ENCODE data around the gene RPA4.
"Not testable (repeated sequence)": the region's sequence is repeated elsewhere in the genome, so short reads cannot be mapped to it uniquely, and the experiment has no call there.

Gene RPA4, protein sequence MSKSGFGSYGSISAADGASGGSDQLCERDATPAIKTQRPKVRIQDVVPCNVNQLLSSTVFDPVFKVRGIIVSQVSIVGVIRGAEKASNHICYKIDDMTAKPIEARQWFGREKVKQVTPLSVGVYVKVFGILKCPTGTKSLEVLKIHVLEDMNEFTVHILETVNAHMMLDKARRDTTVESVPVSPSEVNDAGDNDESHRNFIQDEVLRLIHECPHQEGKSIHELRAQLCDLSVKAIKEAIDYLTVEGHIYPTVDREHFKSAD

DNA sequence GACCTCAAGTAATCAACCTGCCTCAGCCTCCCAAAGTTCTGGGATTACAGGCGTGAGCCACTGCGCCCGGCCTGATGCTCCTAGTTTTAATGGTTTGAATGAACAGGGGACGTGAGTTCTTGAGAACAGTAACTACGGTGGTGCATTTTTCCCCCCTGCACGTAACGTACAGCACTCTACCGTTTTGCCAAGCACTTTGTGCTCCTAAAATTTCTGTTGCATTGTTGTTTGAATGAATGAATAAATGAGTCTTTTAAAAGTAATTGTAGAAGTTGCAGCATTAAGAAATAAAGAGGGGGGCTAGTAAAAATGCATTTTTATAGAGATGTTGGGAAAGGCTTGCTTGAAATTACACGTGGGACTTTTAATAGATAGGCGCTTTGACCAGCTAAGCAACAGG, at the start of gene RPA4:
TSS of gene RPA4 (plus strand) at position 301 of the 400 bp plus-strand sequence. CDS start 403 bp downstream, outside the sequence.
- DNase-seq = no peak

DNA sequence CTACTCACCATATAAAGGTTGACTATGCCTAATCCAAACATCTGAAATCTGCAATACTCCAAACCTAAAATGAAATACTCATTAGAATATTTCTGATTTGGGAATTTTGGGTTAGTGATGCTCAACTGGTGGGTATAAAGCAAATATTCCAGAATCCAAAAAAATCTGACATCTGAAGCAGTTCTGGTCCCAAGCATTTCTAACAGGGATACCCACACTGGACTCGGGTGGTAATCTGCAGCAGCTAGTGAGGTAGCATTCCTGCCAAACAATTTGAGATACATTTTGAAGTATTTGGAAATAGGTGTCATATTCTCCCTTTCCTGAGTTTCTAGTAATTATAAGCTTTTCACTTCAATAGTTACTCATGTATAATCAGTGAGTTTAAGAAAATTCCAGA, 49.6 kb upstream of the RPA4 start:
- DNase-seq = no peak

DNA sequence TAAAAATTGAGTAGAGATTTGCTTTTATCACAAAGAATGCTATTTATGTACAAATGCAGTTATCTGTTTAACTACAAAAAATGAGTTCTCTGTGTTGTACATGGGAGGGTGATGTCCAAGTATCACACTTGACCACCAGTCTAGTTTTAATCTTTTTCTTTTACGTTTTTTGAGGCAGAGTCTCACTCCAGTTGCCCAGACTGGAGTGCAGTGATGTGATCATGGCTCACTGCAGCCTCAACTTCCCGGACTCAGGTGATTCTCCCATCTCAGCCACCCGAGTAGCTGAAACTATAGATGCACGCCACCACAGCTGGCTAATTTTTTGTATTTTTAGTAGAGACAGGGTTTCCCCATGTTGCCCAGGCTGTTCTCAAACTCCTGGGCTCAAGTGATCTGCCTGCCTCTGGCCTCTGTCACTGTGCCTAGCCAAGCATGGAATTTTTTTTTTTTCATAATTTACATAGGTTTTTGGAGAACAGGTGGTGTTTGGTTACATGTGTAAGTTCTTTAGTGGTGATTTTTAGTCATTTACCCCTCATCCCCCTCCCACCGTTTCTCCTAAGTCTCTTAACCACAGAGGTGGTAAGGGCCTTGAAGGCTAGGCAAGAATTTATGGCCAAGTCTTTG, 47.9 kb upstream of the RPA4 start:
- DNase-seq = no peak

DNA sequence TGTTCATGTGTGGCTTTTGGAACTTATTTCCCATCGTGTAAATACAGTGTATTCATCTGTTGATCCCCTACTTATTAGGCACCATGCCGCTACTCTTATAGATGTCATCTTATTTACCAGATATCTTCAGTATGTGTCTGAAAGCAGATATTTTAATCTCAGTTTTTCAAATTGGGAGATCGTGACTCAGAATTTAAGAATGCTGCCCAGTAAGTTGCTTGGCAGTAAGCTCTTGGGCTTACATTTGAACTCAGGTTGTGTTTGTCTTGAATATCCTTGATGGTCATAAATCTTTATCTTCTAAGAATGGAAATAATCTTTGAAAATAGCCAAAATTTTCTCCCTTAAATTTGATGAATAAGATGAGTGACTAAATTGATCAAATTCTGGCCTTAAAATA, 45.9 kb upstream of the RPA4 start:
- DNase-seq = no peak

DNA sequence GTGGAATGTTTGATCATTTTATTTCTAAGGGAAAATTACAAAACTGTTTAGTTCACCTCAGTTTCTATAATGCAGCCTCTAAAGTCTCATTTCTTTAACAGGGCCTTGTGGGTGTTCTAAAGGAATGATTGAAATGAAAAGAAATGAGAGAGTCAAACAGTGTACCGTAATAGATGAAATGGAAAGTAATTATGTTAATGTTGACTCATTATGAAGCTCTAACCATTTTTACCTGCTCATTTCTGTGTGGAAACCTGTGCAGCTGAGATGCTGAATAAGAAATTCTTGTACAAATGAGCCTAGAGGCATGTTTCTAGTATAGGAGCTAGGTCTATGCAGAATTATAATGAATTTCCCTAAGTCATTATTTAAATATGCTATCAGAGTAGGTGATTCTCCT, 45.2 kb upstream of the RPA4 start:
- no peak for DNase-seq

DNA sequence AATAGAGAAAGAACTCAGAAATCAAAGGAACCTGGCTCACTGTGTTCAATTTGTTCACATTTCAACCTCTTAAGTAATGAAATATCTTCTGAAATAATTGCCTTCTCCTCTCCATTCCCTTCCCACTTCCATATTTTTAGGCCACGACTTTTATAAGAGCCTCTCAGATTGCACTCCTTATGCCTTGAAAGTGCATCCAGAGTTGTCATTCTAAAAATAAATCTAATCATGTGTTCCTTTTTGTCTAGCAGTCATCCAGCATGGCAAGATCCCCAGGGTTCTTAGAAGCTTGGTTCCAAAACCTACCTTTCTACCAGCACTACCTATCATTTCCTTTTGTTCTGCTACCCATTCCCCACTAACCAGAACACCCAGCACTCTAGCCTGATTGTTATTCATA, 42.4 kb upstream of the RPA4 start:
- DNase-seq = no peak

DNA sequence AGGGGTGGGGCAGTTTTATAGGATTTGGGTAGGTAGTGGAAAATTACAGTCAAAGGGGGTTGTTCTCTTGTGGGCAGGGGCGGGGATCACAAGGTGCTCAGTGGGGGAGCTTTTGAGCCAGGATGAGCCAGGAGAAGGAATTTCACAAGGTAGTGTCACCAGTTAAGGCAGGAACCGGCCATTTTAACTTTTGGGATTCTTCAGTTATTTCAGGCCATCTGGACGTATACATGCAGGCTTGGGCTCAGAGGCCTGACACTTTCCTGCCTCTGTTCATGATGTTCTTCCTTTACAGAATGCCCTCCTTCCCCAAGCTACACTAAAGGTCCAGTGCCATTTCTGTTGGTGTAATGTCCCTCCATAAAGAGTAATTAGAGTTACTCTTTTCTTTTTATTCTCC, 41.8 kb upstream of the RPA4 start:
- not testable (repeated sequence) for DNase-seq

DNA sequence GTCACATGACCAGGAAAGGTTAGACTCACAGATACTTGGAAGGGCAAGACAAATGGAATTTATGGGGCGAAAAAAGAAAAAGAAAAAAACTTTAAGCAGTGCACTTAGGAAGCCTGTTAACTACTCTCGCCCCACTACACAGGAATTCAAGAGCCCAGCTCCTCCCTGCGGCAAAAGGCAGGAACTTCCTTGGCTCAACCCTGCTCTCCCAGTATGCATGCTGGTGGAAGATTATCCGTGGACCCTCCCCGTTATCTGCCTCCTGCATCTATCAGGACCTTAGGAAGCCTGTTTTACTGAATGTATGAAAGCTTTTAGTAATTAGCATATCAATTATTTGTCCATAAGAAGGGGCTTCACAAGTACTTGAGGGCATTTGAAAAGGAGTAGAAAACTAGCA, 40.1 kb upstream of the RPA4 start:
- no peak for DNase-seq

DNA sequence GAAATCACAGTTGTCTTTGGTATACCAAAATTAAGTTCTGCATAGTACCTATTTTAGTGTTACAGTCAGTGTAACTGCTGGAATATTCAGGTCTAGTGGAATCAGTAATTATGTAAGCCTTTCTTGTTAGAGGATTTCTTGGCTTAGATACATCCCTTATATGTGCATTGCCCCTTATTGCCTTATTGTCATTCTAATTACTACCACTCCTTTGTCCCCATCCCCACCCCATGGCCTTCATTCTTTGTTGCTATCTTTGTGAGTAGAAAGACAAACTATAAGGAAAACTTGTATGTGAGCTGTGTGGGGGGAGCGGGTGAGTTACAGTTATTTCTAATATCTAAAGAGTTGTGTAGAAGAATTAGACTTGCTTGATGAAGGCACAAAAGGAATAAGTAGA, 36.9 kb upstream of the RPA4 start:
- no peak for DNase-seq

DNA sequence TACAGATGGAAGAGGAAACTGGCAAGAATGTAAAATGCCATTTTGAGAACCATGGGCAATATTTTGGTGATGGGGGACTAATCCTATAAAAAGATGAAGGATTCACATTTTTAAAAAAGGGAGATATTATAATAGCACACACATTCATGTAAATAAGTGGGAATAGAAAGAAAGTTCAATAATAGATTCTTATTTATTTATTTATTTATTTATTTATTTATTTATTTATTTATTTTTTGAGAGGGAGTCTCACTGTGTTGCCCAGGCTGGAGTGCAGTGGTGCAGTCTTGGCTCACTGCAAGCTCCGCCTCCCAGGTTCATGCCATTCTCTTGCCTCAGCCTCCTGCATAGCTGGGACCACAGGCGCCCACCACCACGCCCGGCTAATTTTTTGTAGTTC, 24.3 kb upstream of the RPA4 start:
- DNase-seq = not testable (repeated sequence)

DNA sequence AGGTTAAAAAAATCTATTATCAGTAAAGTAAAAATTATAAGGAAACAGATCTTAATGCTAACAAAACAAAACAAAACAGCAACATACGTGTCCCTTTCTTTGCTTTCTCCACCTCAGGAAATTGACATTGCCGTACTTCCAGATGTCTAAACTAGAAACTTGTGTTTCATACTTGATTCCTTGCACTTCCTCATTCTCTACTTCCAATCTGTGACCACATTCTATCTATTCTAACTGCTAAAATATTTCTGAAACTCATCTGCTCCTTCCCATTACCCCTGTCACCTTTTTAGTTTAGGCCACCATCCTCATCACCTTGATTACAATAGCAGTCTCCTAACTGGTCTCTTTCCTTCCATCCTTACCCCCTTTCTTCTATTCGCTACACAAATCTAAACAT, 22.5 kb upstream of the RPA4 start:
- DNase-seq = no peak

DNA sequence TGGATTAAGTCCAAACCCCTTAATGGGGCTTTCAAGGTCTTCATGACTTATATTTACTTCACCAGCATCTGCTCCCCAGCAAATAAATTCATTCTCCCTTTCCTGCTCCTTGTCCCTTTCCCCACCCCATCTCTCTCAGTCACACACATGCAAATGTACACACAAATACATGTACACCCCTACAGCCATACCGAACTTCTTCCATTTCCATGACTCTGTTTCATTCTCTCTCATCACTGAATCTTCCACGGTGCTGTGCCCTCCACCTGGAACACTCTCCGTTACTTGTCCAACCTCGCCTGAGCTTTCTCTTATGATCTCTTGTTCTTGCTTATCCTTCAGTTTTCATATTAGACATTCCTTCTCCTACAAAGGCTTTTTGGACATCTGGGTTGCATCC, 22.0 kb upstream of the RPA4 start:
- no peak for DNase-seq

DNA sequence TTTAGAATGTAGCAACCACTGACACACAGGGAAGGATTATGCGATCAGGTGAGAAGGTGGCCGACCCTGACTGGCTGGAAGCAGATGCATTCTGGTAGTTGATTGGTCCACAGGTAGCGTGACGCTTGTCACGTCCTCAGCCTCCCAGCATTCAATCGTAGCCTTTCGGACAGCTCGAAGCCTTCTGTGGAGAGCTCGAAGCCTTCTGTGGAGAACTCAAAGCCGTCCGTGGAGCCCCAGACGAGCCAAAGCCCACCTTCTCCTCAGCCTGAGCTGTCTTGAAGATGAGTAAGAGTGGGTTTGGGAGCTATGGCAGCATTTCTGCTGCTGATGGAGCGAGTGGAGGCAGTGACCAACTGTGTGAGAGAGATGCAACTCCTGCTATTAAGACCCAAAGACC, 319 bp downstream of the RPA4 start:
- DNase-seq = no peak

DNA sequence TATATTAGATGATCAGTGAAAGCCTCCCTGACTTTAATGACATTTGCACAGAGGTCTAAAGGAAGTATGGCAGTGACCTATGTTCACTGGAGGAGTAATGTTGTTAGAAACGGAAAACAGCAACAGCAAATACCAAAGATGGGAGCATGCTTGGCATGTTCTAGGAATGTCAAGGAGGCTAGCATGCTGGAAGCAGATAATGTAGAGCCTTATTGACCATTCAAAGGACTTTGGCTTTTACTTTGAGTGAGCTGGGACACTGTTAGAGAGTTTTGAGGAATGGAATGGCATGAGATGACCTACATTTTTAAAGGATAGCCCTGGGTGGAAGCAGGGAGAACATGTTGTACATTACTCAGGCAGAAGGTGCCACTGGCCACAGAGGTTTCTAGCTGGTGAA, 6.0 kb downstream of the RPA4 start:
- no peak for DNase-seq

DNA sequence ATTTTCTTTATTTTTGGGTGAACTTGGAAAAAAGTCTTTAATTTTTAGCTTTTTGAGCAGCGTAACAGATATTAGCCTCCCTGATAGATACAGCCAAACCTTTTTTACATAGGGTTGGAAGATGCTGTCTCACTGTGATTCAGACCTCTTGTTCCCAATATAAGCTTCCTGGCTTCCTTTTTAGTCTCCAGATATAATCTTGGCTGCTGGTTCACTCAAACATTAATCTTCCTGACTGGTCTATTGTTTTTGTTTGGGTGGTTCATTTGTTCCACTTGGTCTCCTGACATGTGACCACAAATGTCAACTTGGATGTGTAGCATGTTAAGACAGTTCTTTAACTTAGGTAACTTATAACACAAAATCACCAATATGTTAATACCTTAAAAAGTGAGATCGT, 23.0 kb downstream of the RPA4 start:
- DNase-seq = no peak

DNA sequence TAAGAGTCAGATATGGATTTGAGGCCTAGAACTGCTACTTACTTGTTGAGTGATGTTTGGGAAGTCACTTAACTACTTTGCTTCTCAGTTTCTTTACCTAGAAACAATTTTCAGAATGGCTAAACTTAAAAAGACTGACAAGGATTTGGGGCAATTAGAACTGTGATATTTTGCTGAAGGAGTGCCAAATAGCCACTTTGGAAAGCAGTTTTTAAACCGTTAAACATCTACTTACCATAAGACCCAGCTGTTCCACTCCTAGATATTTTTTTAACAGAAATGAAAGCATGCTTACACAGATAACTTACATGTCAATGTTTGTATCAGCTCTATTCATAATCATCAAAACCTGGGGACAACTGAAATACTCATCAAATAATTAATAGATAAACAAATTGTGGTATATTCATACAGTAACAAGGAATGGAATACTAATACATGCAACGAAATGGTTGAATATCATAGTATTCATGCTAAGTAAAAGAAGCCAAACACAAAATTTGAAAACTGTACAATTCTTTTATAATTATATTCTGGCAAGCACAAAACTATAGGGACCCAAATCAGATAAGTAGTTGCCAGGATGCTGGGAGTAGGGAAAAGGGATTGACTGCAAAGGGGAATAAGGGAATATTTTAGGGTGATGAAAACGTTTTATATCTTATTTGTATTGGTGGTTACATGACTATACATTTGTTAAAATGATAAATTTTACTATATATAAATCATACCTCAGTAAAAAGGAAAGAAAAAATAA, 24.0 kb downstream of the RPA4 start:
- DNase-seq = no peak

DNA sequence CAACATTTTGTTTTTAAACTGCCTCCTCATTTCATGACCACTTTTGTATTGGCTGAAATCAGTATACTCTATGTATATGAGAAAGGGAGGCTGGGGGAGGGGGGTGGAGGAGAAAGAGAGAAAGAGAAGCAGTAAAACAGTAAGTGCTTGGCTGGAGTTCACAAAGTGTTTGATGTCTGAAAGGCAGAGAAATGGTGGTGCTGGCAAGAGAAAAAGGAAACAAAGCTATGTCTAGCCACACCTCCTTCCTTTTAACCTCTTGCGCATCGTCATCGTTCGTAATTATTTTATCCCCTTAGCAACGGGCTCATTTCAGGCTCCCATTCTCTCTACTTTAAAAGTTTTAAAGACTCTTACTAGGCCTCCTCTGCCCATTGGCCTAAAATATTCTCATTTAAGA, 25.6 kb downstream of the RPA4 start:
- DNase-seq = no peak

DNA sequence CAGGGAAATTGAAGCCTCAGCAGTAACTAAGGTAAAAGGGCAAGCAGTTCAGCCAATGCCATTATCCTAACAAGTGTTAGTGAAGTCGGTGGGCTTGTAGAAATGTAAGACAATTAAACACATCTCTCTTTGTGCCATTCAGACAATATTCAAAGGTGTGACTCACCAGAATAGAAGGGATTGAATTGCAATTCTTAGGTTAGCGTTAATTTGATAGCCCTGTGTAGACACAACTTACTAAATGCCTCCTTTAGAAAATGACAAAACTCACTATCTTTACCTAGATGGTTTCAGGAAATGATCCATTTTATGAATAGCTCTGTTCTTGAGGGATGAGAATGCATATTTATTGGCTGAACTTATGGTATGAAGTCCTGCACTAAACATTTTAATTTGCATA, 35.2 kb downstream of the RPA4 start:
- DNase-seq = no peak

DNA sequence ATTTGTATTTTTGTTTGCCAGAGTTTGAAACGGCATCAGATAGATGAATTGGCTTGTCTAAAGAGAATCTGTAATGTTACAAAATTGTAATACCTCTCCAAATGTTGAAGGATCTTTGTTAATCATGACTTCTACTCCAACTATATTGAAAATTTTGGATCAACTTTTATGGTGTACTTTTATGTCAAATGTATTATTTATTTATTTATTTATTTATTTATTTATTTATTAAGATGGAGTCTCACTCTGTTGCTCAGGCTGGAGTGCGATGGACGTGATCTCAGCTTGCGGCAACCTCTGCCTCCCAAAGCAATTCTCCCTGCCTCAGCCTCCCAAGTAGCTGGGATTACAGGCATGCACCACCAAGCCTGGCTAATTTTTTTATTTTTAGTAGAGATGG, 36.0 kb downstream of the RPA4 start:
- no peak for DNase-seq

DNA sequence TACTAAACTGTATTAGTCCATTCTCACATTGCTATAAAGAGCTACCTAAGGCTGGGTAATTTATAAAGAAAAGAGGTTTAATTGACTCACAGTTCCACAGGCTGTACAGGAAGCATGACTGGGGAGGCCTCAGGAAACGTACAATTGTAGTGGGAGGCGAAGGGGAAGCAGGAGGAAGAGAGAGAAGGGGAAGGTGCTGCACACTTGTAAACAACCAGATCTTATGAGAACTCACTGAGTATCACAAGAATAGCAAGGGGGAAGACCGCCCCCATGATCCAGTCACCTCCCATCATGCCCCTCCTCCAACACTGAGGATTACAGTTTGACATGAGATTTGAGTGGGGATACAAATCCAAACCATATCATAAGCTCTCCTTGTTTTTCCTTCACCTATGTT, 40.9 kb downstream of the RPA4 start:
- DNase-seq = no peak

DNA sequence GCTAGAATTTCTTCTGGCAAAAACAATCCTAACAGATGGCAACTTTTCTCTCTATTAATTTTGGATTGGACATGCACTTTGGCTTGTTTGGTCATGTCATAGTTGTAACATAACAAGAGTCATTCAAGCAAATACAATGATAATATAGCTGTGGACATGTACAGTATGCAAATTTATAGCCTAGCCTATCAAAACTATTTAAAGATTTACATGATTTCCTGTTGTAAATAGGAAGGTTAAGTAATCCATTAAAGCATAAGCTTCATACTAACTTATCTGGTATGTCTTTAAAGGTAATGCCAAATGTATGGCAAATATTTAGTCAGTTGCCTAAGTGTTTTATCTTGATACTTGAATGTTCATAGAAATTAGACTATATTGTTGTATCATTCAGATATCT, 45.3 kb downstream of the RPA4 start:
- DNase-seq = no peak

All from activated T-cell treated with anti-CD3 and anti-CD28 coated beads, Interleukin-2, amount 50 U/mL, for 1 hour (primary cell).